Bronchial smooth muscle cell (primary cell): ENCODE results near the gene CCDC93. TPM values are rescaled to one million over a fixed set of nuclear protein-coding genes. Genes with fewer than 3 reads are reported as not detected.

ENCODE experiments used
- total RNA-seq: library from RNA; depleted of rRNA; stranded (reverse); fragments of >200 nt; gene quantifications from 2 replicates; pipeline ENCODE4 v1.2.1, GENCODE V29; 2014

CCDC93 gene
- 21.3 and 23.0 TPM in 2 replicates for total RNA-seq

GRCh38 chr2:118013724-118014491 lies at the start of gene CCDC93:
TSS of gene CCDC93 (minus strand) at chr2:118014070. CDS start at chr2:118013995, 75 bp downstream.

Other genes starting within 250 kb of the CCDC93 start
- gene DDX18, start 199.4 kb downstream of the CCDC93 start, total RNA-seq, result 26.4 and 30.6 TPM in 2 replicates
- gene INSIG2, start 74.4 kb upstream of the CCDC93 start, total RNA-seq, result 4.1 and 6.5 TPM in 2 replicates